Liver (tissue), 9 donors: ENCODE results near the gene KIF3C. TPM values are rescaled to one million over a fixed set of nuclear protein-coding genes. Genes with fewer than 3 reads are reported as not detected.

ENCODE experiments used
- DNase-seq: peaks from one replicate; pipeline ENCODE4 v3.0.0-alpha.2; 2017; ENCODE audit warnings: low spot score
- H3K27ac ChIP-seq, 2 donors: one replicate each; pipeline ENCODE4 v1.7.0; 2013; ENCODE audit warnings: inconsistent platforms in 2 of 2, low read length in 2 of 2, control low read depth in 1 of 2, low read depth in 1 of 2, mild to moderate bottlenecking in 1 of 2
- H3K27me3 ChIP-seq, 4 donors: one replicate each; pipeline versions ENCODE4 v1.6.1 to v1.7.0; 2013; ENCODE audit warnings: low read length in 3 of 4, inconsistent platforms in 1 of 4, mild to moderate bottlenecking in 1 of 4, moderate library complexity in 1 of 4; ENCODE audit not compliant: control insufficient read depth in 4 of 4, insufficient read depth in 4 of 4
- H3K36me3 ChIP-seq, 4 donors: one replicate each; pipeline versions ENCODE4 v1.6.1 to v1.7.0; 2013; ENCODE audit warnings: low read length in 3 of 4, mild to moderate bottlenecking in 3 of 4, low read depth in 1 of 4, moderate library complexity in 1 of 4; ENCODE audit not compliant: control insufficient read depth in 4 of 4, insufficient read depth in 3 of 4
- H3K4me1 ChIP-seq, 4 donors: one replicate each; pipeline versions ENCODE4 v1.6.1 to v1.7.0; 2013; ENCODE audit warnings: low read length in 3 of 4, mild to moderate bottlenecking in 3 of 4, moderate library complexity in 1 of 4; ENCODE audit not compliant: control insufficient read depth in 4 of 4, insufficient read depth in 4 of 4
- H3K4me3 ChIP-seq, 3 donors: one replicate each; pipeline versions ENCODE4 v1.6.1 to v1.7.0; 2013; ENCODE audit warnings: low read length in 3 of 3, control low read depth in 1 of 3, low read depth in 1 of 3, mild to moderate bottlenecking in 1 of 3
- H3K9ac ChIP-seq, 2 donors: one replicate each; pipeline ENCODE4 v1.7.0; 2013; ENCODE audit warnings: low read length in 2 of 2, mild to moderate bottlenecking in 2 of 2, moderate library complexity in 2 of 2, control low read depth in 1 of 2, low read depth in 1 of 2
- H3K9me3 ChIP-seq, 4 donors: one replicate each; pipeline versions ENCODE4 v1.6.1 to v1.7.0; 2013; ENCODE audit warnings: low read length in 3 of 4; ENCODE audit not compliant: control insufficient read depth in 4 of 4
- EGR1 ChIP-seq, 2 donors: IDR thresholded peaks; 2 replicates each; pipeline ENCODE4 v1.6.1; 2016 to 2018; ENCODE audit warnings: antibody characterized with exemption in 2 of 2, low read depth in 2 of 2
- FOXA1 ChIP-seq: IDR thresholded peaks from 2 replicates; pipeline ENCODE4 v1.6.1; 2016; ENCODE audit warnings: antibody characterized with exemption
- GABPA ChIP-seq, 2 donors: IDR thresholded peaks in 1 of 2; conservative IDR thresholded peaks in 1 of 2; 2 replicates each; pipeline ENCODE4 v1.6.1; 2016; ENCODE audit warnings: antibody characterized with exemption in 2 of 2, mild to moderate bottlenecking in 1 of 2, moderate library complexity in 1 of 2
- JUND ChIP-seq, 2 donors: IDR thresholded peaks; 2 replicates each; pipeline ENCODE4 v1.6.1; 2016; ENCODE audit warnings: antibody characterized with exemption in 2 of 2
- NR2F2 ChIP-seq: IDR thresholded peaks from 2 replicates; pipeline ENCODE4 v1.6.1; 2016; ENCODE audit warnings: antibody characterized with exemption
- RAD21 ChIP-seq, 2 donors: IDR thresholded peaks; 2 replicates each; pipeline ENCODE4 v1.6.1; 2016; ENCODE audit warnings: antibody characterized with exemption in 2 of 2, mild to moderate bottlenecking in 2 of 2
- SP1 ChIP-seq: IDR thresholded peaks from 2 replicates; pipeline ENCODE4 v1.6.1; 2018; ENCODE audit warnings: antibody characterized with exemption, mild to moderate bottlenecking
- TAF1 ChIP-seq: conservative IDR thresholded peaks from 2 replicates; pipeline ENCODE4 v1.6.1; 2016; ENCODE audit warnings: antibody characterized with exemption, mild to moderate bottlenecking
- YY1 ChIP-seq: IDR thresholded peaks from 2 replicates; pipeline ENCODE4 v1.6.1; 2016; ENCODE audit warnings: antibody characterized with exemption, mild to moderate bottlenecking
- WGBS: extraction: QIAGEN DNeasy Blood & Tissue Kit; methylation state at CpG from one replicate; pipeline ENCODE4 v1.1.7; 2013; 5-methylcytosine and 5-hydroxymethylcytosine counted together
- polyA plus RNA-seq, 2 donors: library from polyadenylated mRNA; stranded (reverse) in 1 of 2; unstranded in 1 of 2; fragments of 200-250 nt in 1 of 2; fragments of >200 nt in 1 of 2; fragmentation: Nextera tagmentation in 1 of 2; extraction: Ambion mirVana in 1 of 2; gene quantifications; one replicate each; pipeline versions ENCODE4 v1.2.1 to v1.2.3, GENCODE V29; 2013 to 2015
- total RNA-seq, 2 donors: library from RNA; depleted of rRNA; stranded (reverse); fragments of >200 nt; gene quantifications; one replicate each; pipeline ENCODE4 v1.2.3, GENCODE V29; 2014
- TF ChIP-seq, protein P1 (sequence below): IDR thresholded peaks from 2 replicates; pipeline ENCODE4 v1.6.1; 2016; ENCODE audit warnings: antibody characterized with exemption, mild to moderate bottlenecking
- TF ChIP-seq, protein P2 (sequence below): fragments of 150-350 bp; IDR thresholded peaks from 2 replicates; pipeline ENCODE4 v1.5.1; 2017; ENCODE audit warnings: improper control_type of control experiment, low read depth, low read length; ENCODE audit not compliant: missing input control
- TF ChIP-seq, protein P3 (sequence below): IDR thresholded peaks from 2 replicates; pipeline ENCODE4 v1.6.1; 2016; ENCODE audit warnings: antibody characterized with exemption
- donor health status: healthy.
- donor health status: healthy.
- donor health status: healthy.
- donor health status: healthy.
- donor health status: healthy.

KIF3C gene
- total and polyA plus RNA-seq, 4 donors: 0.26 to 0.93 (median 0.67) TPM

DNA sequence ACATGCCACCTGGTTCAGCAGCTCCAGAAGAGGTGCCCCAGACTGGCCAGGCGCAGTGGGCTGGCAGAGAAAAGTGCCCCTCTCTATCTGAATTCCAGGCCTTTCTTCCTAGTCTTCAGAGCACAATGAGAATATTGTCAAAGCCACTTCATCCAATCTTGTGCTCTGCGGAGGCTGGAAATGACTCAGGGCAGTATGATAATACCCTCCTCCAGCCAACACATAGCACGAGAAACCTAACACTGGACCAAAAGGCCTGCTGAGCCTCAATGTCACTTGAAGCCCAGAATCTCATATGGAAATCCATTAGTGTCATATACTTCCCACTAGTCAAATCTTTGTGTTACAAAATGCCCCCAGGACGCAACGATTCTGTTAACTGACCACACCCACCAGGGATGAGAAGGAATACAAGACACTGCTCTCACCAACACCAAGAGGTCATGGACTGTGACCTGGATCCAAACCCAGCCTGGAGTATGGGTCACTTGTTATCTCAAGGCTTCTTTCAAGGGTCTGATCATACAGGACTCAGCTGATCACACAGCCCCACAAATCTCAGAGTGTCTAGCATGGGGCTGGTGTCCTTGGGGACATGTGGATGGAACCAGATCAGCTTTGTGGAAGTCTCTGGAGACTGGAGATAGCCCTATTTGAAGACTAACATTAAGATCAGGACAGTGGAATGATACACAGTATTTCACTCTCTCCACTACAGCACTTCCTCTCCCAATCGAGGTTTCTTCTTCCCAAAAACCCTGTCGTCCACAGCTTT, 10.1 kb downstream of the KIF3C start:
- no peak overlapping the region for H3K4me3 ChIP-seq
- no peaks in the 10 kb centered on the region for H3K9me3 ChIP-seq
- TF ChIP-seq GABPA (IDR thresholded peaks at IDR 0.05 in 1 of 2, conservative IDR thresholded peaks at IDR 0.05 in 1 of 2) (no peak), YY1 (no peak), EGR1 (IDR thresholded peaks at IDR 0.05; ENCODE audit: low read depth in 2 of 2) (no peak), RAD21 (IDR thresholded peaks at IDR 0.05) (no peak), SP1 (no peak), FOXA1 (no peak), NR2F2 (no peak), TAF1 (no peak), JUND (IDR thresholded peaks at IDR 0.05) (no peak)
- TF ChIP-seq, protein P1, sequence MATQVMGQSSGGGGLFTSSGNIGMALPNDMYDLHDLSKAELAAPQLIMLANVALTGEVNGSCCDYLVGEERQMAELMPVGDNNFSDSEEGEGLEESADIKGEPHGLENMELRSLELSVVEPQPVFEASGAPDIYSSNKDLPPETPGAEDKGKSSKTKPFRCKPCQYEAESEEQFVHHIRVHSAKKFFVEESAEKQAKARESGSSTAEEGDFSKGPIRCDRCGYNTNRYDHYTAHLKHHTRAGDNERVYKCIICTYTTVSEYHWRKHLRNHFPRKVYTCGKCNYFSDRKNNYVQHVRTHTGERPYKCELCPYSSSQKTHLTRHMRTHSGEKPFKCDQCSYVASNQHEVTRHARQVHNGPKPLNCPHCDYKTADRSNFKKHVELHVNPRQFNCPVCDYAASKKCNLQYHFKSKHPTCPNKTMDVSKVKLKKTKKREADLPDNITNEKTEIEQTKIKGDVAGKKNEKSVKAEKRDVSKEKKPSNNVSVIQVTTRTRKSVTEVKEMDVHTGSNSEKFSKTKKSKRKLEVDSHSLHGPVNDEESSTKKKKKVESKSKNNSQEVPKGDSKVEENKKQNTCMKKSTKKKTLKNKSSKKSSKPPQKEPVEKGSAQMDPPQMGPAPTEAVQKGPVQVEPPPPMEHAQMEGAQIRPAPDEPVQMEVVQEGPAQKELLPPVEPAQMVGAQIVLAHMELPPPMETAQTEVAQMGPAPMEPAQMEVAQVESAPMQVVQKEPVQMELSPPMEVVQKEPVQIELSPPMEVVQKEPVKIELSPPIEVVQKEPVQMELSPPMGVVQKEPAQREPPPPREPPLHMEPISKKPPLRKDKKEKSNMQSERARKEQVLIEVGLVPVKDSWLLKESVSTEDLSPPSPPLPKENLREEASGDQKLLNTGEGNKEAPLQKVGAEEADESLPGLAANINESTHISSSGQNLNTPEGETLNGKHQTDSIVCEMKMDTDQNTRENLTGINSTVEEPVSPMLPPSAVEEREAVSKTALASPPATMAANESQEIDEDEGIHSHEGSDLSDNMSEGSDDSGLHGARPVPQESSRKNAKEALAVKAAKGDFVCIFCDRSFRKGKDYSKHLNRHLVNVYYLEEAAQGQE: no peak
- TF ChIP-seq, protein P2, sequence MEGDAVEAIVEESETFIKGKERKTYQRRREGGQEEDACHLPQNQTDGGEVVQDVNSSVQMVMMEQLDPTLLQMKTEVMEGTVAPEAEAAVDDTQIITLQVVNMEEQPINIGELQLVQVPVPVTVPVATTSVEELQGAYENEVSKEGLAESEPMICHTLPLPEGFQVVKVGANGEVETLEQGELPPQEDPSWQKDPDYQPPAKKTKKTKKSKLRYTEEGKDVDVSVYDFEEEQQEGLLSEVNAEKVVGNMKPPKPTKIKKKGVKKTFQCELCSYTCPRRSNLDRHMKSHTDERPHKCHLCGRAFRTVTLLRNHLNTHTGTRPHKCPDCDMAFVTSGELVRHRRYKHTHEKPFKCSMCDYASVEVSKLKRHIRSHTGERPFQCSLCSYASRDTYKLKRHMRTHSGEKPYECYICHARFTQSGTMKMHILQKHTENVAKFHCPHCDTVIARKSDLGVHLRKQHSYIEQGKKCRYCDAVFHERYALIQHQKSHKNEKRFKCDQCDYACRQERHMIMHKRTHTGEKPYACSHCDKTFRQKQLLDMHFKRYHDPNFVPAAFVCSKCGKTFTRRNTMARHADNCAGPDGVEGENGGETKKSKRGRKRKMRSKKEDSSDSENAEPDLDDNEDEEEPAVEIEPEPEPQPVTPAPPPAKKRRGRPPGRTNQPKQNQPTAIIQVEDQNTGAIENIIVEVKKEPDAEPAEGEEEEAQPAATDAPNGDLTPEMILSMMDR: no peak
- TF ChIP-seq, protein P3, sequence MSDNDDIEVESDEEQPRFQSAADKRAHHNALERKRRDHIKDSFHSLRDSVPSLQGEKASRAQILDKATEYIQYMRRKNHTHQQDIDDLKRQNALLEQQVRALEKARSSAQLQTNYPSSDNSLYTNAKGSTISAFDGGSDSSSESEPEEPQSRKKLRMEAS: no peak
- DNase-seq: no peak
- H3K36me3 ChIP-seq: no peaks in the 10 kb centered on the region
- no peaks in the 10 kb centered on the region for H3K27me3 ChIP-seq
- WGBS: 88% methylated on average over 7 of the region's 7 CpGs
- H3K4me1 ChIP-seq: no peaks in the 10 kb centered on the region
- no peak overlapping the region for H3K27ac ChIP-seq
- no peak overlapping the region for H3K9ac ChIP-seq

DNA sequence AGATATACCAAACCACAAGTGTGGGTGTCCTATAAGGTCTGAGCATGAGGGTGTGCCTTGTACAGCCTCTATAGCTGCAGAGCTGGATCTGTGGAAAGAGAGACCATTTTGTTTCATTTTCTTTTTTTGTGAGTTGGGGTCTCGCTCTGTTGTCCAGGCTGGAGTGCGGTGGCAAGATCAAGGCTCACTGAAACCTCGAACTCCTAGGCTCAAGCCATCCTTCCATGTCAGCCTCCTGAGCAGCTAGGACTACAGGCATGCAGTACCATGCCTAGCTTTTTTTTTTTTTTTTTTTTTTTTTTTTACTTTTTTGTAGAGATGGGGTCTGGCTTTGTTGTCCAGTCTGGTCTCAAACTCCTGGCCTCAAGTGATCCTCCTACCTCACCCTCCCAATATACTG, 10.7 kb downstream of the KIF3C start:
- H3K4me3 ChIP-seq: no peak overlapping the region
- H3K27ac ChIP-seq: no peak overlapping the region
- no peak overlapping the region for H3K9ac ChIP-seq
- H3K36me3 ChIP-seq: no peaks in the 10 kb centered on the region
- H3K9me3 ChIP-seq: no peaks in the 10 kb centered on the region
- no peak for DNase-seq
- 91% methylated on average over 3 of the region's 3 CpGs for WGBS
- H3K27me3 ChIP-seq: no peaks in the 10 kb centered on the region
- no peak for TF ChIP-seq JUND (IDR thresholded peaks at IDR 0.05)
- no peak for TF ChIP-seq YY1
- TF ChIP-seq RAD21 (IDR thresholded peaks at IDR 0.05): no peak
- TF ChIP-seq FOXA1: no peak
- no peak for TF ChIP-seq SP1
- H3K4me1 ChIP-seq: no peaks in the 10 kb centered on the region
